HG03432 (cell line): ENCODE results near the gene RECQL5.
A peak's percentile ranks its signal among the peaks of the same experiment; 100 is the strongest.
"Not testable (repeated sequence)": the region's sequence is repeated elsewhere in the genome, so short reads cannot be mapped to it uniquely, and the experiment has no call there.

Source experiments
- ATAC-seq: cut with Tn5 transposase; IDR thresholded peaks from one replicate; pipeline ENCODE4 v1.9.1; 2021; ENCODE audit warnings: mild to moderate bottlenecking, moderate library complexity; ENCODE audit not compliant: unreplicated experiment

Gene RECQL5

GRCh38 chr17:75649687-75650086, 17.3 kb downstream of the RECQL5 start:
- ATAC-seq: no peak

- ATAC-seq: no peak
These were observed 19.0 kb downstream of the RECQL5 start for GRCh38 chr17:75647921-75648320.

- ATAC-seq: no peak
These were observed 19.9 kb downstream of the RECQL5 start for GRCh38 chr17:75647061-75647460.

- ATAC-seq: no peak
These were observed 20.3 kb downstream of the RECQL5 start for GRCh38 chr17:75646638-75646992.

- ATAC-seq: peak; percentile 77
These were observed 20.9 kb downstream of the RECQL5 start for GRCh38 chr17:75645889-75646637.

- ATAC-seq: no peak
These were observed 21.5 kb downstream of the RECQL5 start for GRCh38 chr17:75645501-75645888.

- ATAC-seq: no peak
These were observed 23.3 kb downstream of the RECQL5 start for GRCh38 chr17:75643643-75644017.

- no peak for ATAC-seq
These were observed 23.9 kb downstream of the RECQL5 start for GRCh38 chr17:75642784-75643642.

- no peak for ATAC-seq
These were observed 24.7 kb downstream of the RECQL5 start for GRCh38 chr17:75642182-75642783.

GRCh38 chr17:75641343-75641742, 25.6 kb downstream of the RECQL5 start:
- no peak for ATAC-seq

GRCh38 chr17:75640556-75641119, 26.3 kb downstream of the RECQL5 start:
- ATAC-seq: no peak

- ATAC-seq: no peak
These were observed 27.0 kb downstream of the RECQL5 start for GRCh38 chr17:75639771-75640555.

- ATAC-seq: no peak
These were observed 27.6 kb downstream of the RECQL5 start for GRCh38 chr17:75639327-75639726.

GRCh38 chr17:75638893-75639292, 28.1 kb downstream of the RECQL5 start:
- no peak for ATAC-seq

- ATAC-seq: not testable (repeated sequence)
These were observed 28.9 kb downstream of the RECQL5 start for GRCh38 chr17:75638039-75638438.

- no peak for ATAC-seq
These were observed 29.4 kb downstream of the RECQL5 start for GRCh38 chr17:75637551-75637950.

GRCh38 chr17:75637143-75637538, 29.8 kb downstream of the RECQL5 start:
- no peak for ATAC-seq

GRCh38 chr17:75636381-75637142, 30.4 kb downstream of the RECQL5 start:
- ATAC-seq: no peak

- ATAC-seq: no peak
These were observed 31.2 kb downstream of the RECQL5 start for GRCh38 chr17:75635610-75636202.
